ENCODE results near the gene MSI1. TPM values are rescaled to one million over a fixed set of nuclear protein-coding genes. Genes with fewer than 3 reads are reported as not detected.
A peak's percentile ranks its signal among the peaks of the same experiment; 100 is the strongest.

Gene MSI1
- total and polyA plus RNA-seq, 2 of the 13 experiments (the other 11 are each of a cell fraction or from before 2014, with no cell fraction given) = 0.09 to 0.46 TPM

GRCh38 chr12:120292661-120293531 lies 76.1 kb downstream of the MSI1 start, which contains the start of gene RNU4-1 (continued):
- TF ChIP-seq SRSF4 (IDR thresholded peaks at IDR 0.05; ENCODE audit: low read depth, low read length, poor library complexity, severe bottlenecking) (no peak), ZBTB37 (CRISPR knock-in tag; IDR thresholded peaks at IDR 0.05) (no peak), PRPF4 (IDR thresholded peaks at IDR 0.05; ENCODE audit: low read depth, low read length, poor library complexity, severe bottlenecking) (no peak), IRF9 (CRISPR knock-in tag; IDR thresholded peaks at IDR 0.05; ENCODE audit: borderline replicate concordance) (no peak), ZNF724P (CRISPR knock-in tag; IDR thresholded peaks at IDR 0.05; ENCODE audit: borderline replicate concordance) (no peak), STAT6 (CRISPR knock-in tag; IDR thresholded peaks at IDR 0.05; ENCODE audit: borderline replicate concordance) (peak; percentile 12; the same call in 1 of the 2 replicates), NPAS2 (CRISPR knock-in tag; IDR thresholded peaks at IDR 0.05; ENCODE audit: borderline replicate concordance) (no peak), CREB1 (IDR thresholded peaks at IDR 0.05) (no peak), CREB1 (CRISPR knock-in tag; IDR thresholded peaks at IDR 0.05) (peak; percentile 80), AKNA (CRISPR knock-in tag; IDR thresholded peaks at IDR 0.05; ENCODE audit: borderline replicate concordance) (no peak; the same call in 1 of the 2 replicates), MAFF (IDR thresholded peaks at IDR 0.05; ENCODE audit: low read depth, low read length) (0 out of 2 replicates have a peak, but pooled peaks have one; percentile 10), MIXL1 (CRISPR knock-in tag; IDR thresholded peaks at IDR 0.05) (peak; percentile 93), TRAFD1 (CRISPR knock-in tag; IDR thresholded peaks at IDR 0.05; ENCODE audit: borderline replicate concordance) (no peak), KDM2A (CRISPR knock-in tag; IDR thresholded peaks at IDR 0.05; ENCODE audit: borderline replicate concordance, low read depth) (no peak), KAT2B (IDR thresholded peaks at IDR 0.05; ENCODE audit: borderline replicate concordance, low read depth, low read length) (no peak), SP140L (CRISPR knock-in tag; IDR thresholded peaks at IDR 0.05; ENCODE audit: borderline replicate concordance) (peak; percentile 74; the same call in 1 of the 2 replicates)
